ENCODE measurements around the gene EDARADD.
"Not testable (repeated sequence)": the region's sequence is repeated elsewhere in the genome, so short reads cannot be mapped to it uniquely, and the experiment has no call there.

Gene EDARADD

DNA sequence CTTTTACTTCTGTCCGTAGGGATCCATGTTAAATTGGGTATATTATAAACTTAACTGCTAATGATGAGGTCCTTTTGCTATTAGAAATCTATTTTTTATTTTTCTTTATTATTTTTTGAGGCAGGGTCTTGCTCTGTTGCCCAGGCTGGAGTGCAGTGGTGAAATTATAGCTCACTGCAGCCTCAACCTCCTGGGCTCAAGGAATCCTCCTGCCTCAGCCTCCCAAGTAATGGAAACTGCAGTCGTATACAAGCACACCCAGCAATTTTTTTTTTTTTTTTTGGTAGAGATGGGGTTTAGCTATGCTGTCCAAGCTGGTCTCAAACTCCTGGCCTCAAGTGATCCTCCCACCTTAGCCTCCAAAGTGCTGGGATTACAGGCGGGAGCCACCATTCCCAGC is 95.1 kb downstream of the EDARADD start:
- DNase-seq (ENCODE audit: low spot score): not testable (repeated sequence)

DNA sequence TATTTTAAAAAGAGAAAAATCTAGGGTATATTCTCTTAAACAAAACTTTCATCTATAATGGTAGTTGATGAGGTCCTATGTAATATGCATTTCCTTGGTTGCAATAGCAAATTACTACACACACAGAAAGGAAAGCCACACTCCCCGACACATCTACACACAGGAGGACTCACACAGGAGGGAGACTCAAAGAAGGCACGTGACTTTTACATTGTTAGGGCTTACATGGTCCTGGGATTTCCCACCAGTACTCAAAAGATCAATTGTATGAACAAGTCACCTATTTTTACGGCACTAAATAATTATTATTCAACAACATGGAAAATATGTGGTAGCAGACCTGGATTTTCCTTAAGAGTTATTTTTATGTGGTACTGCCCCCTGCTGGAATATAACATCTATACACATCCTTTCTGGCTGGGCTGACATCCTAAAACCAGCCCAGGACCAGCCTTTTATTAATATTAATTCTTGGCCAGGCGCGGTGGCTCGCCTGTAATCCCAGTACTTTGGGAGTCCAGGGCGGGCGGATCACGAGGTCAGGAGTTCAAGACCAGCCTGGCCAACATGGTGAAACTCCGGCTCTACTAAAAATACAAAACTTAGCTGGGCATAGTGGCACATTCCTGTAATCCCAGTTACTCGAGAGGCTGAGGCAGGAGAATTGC is 95.8 kb downstream of the EDARADD start:
- DNase-seq (ENCODE audit: low spot score): peak; percentile 61

DNA sequence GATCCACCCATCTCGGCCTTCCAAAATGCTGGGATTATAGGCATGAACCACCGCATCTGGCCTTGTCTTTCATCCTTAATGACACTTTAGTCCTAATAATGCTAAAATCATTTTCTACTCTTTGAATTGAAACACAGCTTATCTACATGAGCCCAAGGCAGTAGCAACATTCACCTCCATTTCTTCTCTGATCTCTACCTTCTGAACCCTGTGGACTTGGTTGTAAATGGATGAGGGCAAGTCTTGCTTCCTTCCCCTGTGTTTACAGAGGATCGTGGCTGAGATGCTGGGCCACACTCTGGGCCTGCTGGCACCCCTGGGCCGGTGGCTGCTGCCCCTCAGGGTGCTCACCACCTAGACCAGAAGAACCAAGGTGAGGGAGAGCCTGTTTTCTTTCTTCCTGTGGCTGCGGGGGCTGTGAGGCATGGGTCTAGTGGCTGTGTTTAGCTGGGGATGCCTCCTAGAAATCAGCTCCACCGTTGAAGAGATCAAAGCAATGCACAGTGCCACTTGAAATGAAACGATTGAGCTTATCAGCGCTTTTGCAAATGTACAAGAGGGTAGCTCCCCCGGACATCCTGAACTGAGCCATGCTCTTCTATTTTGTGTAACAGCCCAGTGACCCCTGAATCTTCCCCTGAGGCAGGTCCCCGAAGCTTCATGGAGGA is 97.5 kb downstream of the EDARADD start:
- DNase-seq (ENCODE audit: low spot score): no peak

DNA sequence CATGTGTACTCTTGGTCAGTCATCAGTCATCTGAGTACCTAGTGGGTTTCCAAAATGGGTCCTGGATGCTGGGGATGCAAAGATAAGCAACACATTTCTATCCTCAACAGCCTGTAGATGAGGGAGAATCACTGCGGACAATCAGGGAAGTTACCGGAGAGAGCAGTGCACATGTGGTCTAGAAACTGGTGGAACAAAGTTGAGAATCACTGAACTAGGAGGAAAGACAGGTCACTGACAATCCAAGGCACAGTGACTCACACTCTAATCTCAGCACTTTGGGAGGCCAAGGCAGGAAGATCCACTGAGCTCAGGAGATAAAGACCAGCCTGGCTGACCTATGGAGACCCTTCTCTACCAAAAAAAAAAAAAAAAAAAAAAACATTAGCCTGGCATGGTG is 98.3 kb downstream of the EDARADD start:
- no peak for DNase-seq (ENCODE audit: low spot score)

DNA sequence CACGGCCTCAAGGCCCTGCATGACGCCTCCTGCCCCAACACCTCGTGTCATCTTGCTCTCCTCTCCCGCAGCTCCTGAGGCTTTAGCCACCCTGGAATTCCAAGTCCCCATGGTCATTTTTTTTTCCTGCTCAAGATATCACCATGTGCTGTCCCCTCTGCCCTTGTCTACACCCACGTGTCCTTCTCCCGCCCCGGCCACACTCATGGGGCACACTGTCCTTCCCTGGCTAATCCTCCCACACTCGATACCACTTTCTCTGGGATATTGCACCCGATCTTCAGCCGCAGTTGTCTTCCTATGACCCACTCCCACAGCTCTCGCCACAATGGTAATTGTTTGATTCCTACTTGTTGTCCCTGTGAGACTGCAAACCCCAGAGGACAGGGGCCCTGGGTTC is 100.0 kb downstream of the EDARADD start:
- DNase-seq (ENCODE audit: low spot score): no peak

DNA sequence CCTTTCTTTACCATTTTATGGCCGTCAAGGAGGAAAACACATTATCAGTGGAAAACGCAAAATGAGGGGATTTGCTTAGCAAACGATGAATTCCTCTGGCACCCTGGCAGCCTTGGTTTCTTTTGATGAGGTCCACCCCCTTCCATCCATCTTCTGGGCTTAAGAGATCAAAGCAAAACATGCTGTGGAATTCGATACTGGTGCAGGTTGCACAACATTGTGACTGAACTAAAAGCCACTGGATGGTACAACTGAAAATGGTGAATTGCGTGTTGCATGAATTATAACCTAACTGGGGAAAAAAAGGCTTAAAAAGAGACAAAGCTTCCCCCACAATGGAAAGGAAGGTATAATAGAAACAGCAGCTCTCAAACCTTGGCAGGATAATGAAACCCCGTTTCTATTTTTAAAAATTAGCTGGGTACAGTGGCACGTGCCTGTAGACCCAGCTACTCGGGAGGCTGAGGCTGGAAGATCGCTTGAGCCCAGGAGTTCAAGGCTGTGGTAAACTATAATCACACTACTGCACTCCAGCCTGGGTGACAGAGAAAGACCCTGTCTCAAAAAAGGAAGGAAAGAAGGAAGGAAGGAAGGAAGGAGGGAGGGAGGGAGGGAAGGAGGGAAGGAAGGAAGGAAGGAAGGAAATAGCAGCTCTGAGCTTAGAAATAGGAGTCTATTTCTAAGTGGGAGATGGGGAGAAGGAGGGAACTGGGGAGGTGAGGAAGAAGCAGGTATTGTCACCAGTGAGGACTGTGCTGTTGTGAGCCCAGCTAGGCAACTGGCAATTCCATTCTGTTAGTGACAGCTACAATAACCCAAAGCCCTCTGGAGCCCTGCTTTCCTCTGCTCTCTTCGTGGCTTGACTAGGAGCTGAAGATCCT is 100.7 kb downstream of the EDARADD start:
- DNase-seq (ENCODE audit: low spot score): no peak

DNA sequence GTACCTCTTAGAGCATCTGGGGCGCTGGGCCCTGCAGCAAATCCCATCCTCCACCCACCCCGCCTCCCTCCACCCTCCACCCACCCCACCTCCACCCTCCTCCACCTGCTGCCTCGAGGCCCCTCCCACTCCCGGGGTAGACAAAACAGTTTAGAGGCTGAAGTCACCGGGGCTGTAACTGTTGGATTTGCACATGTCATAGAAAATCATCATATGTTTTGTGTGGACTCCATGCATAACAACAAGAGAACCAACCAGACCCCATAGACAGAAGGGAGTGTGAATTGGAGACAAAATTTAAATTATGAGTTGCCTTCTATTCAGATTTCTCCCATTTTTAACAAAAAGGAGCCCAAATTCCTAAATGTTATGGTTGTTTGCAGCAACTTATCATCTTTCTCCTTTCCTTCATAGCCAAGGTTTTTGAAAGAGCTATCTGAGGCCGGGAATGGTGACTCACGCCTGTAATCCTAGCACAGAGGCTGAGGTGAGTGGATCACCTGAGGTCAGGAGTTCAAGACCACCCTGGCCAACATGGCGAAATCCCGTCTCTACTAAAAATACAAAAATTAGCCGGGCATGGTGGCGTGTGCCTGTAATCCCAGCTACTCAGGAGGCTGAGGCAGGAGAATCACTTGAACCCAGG is 101.5 kb downstream of the EDARADD start:
- DNase-seq (ENCODE audit: low spot score): no peak

DNA sequence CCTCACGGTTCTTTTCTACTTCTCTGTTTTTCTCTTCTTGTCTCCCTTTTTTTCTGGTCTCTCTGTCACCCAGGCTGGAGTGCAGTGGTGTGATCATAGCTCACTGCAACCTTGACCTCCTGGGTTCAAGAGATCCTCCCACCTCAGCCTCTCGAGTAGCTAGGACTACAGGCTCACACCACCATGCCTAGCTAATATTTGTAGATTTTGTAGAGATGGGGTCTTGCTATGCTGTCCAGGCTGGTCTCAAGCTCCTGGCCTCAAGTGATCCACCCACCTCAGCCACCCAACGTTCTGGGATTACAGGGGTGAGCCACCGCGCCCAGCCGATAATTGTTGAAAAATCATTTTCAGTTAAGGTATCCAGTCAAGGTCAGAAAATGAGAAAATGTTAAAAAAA is 103.8 kb downstream of the EDARADD start:
- DNase-seq (ENCODE audit: low spot score): no peak

DNA sequence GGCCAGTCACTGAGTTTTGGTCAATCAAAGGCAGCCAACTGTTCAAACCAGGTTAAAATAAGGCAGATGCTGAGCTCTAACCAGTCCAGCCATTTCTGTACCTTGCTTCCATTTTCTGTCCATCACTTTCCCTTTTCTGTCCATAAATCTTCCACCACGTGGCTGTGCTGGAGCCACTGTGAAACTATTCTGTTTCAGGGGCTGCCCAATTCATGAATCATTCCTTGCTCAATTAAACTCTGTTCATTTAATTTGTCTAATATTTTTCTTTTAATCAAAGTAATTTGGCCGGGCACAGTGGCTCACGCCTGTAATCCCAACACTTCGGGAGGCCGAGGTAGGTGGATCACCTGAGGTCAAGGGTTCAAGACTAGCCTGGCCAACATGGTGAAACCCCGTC is 107.0 kb downstream of the EDARADD start:
- no peak for DNase-seq (ENCODE audit: low spot score)

DNA sequence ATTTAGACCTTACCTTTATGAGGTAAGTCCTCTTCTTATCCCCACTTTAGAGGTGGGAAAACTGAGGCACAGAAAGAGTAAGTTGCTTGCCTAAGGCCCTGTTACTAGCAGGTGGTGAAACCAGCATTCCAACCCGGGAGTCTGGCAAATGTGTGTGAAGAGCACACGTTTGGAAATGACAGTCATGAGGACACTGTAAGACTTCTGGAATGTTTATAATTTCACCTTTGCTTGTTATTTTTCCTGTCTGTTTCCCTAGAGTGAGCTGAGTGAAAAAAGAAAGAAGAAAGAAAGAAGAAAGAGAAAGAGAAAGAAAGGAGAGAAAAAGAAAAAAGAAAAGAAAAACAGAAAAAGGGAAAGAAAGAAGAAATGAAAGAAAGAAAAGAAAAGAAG is 108.5 kb downstream of the EDARADD start:
- DNase-seq (ENCODE audit: low spot score): no peak

DNA sequence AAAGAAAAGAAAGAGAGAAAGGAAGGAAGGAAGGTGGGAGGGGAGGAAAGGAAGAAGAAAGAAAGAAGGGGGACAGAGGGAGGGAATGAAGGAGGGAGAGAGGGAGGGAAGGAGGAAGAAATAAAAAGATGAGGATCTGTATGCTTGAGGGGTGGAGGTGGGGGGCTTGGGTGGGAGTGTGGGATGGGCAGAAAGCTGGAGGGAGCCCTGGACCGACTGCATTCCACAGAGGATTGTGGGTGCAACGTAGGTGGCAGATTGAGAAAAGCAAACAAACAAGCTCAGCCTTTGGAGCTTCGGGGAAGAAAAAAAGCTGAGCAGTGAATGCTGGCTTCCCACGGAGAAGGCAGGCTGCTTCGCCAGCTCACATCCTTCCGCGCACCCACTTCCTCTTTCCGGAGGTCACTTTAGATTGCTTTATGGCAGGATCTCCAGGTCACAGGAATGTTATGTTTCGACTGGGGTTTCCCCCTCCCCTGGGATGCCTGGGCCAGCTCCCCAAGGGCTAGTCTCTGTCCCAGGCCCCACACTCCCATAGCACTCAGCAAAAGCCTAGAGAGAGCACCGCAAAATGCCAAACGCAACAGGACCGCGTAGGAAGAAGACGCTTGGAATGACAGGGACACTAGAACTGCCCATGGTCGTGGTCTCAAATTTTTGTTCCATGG is 109.0 kb downstream of the EDARADD start:
- DNase-seq (ENCODE audit: low spot score): peak; percentile 20

DNA sequence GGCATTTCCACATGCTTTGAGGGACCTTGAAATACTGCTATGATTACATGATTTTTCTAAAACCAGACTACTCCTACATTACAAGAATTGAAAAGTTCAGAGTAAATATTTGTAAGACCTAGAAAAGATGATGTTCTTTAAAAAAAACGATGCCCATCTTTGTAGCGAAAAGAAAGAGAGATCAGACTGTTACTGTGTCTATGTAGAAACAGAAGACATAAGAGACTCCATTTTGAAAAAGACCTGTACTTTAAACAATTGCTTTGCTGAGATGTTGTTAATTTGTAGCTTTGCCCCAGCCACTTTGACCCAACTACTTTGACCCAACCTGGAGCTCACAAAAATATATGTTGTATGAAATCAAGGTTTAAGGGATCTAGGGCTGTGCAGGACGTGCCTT is 110.3 kb downstream of the EDARADD start:
- not testable (repeated sequence) for DNase-seq (ENCODE audit: low spot score)

DNA sequence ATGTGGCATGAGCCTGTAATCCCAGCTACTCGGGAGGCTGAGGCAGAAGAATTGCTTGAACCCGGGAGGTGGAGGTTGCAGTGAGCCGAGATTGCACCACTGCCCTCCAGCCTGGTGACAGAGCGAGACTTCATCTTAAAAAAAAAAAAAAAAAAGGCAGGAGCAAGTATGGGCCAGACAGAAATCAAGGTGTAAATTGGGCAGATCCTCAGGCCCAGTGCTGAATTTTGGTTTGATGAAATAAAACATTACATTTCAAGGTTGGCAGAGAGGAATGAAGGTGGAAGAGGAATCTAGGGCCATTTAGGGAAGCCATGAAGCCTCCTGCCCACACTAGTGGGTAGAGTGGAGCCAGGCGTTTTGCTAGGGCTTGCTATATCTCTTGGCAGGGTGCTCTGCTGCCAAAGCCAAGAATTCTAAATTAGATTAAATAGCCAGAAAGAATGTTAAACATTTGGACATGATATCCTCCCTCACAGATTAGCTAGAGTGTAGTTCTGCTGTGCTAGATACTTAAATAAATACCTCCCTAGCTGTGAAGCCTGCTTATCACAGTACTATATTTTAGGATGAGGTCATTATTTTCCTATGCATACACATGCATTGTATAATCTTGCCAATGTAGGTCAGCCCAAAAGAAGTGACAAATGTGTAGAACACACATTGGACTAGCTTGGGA is 113.1 kb downstream of the EDARADD start:
- no peak for DNase-seq (ENCODE audit: low spot score)

DNA sequence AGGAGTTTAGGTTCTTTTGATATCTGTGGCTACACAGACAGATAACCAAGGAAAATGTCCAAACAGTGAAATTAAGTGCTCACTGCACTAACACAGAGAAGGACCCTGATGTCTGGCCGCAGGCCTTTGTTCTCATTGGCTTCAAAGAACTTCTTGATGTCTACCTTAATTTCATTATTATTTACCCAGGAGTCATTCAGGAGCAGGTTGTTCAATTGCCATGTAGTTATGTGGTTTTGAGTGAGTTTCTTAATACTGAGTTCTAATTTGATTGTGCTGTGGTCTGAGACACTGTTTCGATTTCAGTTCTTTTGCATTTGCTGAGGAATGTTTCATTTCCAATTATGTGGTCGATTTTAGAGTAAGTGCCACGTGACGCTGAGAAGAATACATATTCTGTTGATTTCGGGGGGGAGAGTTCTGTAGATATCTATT is 114.5 kb downstream of the EDARADD start:
- DNase-seq (ENCODE audit: low spot score): no peak

DNA sequence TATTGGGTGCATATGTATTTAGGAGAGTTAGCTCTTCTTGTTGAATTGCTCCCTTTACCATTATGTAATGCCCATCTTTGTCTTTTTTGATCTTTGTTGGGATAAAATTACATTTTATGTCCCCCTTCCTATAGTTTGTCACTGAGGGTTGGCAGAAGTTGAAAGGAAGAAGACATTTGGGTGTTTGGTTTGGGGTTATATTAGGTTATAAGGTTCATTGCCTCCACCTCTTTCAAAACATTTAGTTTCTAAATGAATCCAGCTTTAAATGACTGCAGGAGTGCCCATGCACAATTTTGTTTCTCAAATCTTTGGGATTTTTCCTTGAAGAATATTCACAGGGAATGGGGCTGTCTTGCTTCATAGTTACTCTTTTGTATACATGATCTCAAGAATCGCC is 115.1 kb downstream of the EDARADD start:
- DNase-seq (ENCODE audit: low spot score): no peak

DNA sequence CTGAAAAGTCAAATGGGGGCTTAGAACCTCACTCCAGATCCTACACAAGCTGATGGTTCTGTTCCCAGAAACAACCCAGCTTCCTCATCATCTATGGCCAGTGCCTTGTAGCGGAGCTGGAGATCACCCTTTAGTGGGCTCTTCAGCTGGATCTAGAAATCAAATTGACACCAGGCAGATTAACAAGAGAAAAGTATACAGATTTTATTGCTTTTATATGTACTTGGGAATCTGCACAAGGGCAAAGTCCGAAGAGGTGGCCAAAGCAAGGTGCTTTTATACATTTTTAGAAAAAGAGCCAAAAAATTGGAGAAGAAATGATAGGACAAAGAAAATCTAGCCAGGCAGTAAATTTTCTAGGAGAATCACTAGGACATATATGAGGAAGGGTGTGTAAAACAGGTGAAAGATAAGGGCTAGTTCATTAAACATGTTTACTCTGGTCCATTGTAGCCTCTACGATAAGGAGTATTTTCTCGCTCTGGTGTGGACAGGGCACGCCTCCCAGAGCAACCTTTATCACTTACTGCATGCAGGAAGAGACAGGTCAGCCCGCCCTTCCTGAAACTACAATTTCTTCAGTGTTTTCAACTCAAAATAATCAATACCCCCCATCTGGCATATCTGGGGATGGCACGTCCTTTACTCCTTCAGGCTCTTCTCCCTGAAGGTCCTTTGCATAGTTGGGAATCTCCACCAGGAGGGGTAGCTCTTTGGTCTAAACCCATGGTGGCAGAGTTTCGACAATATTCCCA is 115.7 kb downstream of the EDARADD start:
- DNase-seq (ENCODE audit: low spot score): no peak

DNA sequence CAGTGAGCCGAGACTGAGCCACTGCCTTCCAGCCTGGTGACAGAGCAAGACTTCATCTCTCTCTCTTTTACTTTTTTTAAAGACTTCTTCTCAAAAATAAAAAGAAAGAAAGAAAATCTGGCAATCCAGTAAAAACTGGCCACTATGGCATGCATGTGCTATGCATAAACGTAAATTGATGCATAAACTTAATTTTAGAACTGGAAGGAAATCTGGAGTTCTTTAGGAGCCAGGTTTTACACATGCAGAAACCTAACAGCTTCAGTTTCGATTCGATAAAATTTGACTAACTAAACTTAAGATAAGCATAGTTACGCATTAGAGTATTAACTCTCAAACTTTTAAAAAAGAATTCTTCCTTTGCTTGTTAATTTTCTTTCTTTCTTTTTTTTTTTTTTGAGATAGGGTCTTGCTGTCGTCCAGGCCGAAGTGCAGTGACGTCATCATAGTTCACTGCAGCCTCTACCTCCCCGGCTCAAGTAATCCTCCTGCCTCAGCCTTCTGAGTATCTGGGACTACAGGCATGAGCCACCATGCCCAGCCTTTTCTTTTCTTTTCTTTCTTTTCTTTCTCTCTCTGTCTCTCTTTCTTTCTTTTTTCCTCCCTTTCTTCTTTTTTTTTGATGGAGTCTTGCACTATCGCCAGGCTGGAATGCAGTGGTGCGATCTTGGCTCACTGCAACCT is 117.8 kb downstream of the EDARADD start:
- DNase-seq (ENCODE audit: low spot score): no peak

DNA sequence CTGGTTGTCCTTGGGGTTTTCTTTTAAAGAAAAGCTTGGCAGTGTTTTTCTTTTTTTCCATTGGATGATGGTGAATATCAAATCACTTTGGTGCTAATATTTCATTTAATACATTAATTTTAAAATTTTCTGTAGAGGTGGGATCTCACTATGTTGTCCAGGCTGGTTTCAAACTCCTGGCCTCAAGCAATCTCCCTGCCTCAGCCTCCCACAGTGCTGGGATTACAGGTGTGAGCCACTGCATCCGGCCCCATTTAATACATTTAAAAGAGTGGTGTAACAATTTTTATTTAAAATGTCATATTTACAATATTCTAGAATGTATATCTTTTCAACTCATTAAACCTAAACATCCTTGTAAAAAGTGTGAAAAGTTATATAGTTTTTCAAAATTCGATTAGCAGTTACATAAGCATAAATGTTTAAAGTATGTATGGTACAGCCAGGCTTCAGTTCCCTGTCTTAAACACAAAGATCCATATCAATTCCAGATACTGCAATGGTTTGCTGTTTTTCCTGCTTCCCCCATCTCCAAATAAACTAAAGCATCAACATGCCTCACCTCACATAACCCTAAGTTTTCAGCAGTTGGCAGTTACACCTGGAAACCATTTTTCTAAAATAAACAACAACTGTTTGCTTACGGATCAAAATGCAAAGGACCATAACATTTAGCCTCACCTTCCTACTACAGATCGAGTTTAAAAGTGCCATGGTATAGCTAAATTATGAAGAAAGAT is 120.8 kb downstream of the EDARADD start:
- DNase-seq (ENCODE audit: low spot score): no peak

DNA sequence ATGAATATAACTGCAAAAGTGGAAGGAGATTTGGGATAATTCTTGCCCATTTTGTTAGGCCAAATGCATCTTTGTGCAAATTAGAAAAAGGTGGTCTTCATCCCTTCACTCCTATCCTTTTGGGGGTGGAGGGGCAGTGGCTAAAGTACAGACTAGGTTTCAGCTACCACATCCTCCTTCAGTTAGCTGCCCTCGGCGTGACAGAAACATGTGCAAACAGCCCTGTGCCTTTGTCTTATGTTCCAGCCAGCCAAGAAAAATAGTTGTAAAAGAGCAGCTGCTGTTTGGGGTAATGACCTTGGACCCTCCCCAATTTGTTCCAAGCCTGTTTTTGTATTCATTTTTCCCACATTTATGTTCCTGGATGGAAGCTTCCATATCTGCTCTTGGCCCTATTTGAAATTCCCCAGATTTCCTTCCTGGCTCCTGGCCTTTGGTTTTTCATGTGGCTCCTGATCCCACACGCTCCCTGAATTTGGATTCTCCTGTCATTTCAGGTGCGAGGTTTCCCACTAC is 121.4 kb downstream of the EDARADD start:
- no peak for DNase-seq (ENCODE audit: low spot score)

Measured in cerebellar cortex (tissue), 1 donor.